HG03139 (cell line): ENCODE results near the gene PPM1A.

ENCODE experiments used
- ATAC-seq: cut with Tn5 transposase; IDR thresholded peaks from one replicate; pipeline ENCODE4 v1.9.1; 2021; ENCODE audit not compliant: unreplicated experiment

The PPM1A gene

GRCh38 chr14:60248697-60249318 is at the start of gene PPM1A:
TSS of gene PPM1A (plus strand) at chr14:60249221. CDS start at chr14:60282704, 33,483 bp downstream.
- peak; percentile 66 for ATAC-seq

DNA sequence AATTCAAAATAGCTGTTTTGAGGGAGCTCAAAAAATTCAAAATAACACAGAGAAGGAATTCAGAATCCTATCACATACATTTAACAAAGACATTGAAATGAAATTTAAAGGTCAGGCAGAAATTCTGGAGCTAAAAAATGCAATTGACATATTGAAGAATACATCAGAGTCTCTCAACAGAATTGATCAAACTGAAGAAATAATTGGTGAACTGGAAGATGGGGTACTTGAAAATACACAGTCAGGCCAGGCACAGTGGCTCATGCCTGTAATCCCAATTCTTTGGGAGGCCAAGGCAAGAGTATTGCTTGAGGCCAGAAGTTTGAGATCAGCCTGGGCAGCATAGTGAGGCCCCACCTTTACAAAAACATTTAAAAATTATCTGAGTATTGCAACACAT is 49.7 kb upstream of the PPM1A start:
- no peak for ATAC-seq

GRCh38 chr14:60204104-60204842 is 44.7 kb upstream of the PPM1A start:
- peak; percentile 80 for ATAC-seq

DNA sequence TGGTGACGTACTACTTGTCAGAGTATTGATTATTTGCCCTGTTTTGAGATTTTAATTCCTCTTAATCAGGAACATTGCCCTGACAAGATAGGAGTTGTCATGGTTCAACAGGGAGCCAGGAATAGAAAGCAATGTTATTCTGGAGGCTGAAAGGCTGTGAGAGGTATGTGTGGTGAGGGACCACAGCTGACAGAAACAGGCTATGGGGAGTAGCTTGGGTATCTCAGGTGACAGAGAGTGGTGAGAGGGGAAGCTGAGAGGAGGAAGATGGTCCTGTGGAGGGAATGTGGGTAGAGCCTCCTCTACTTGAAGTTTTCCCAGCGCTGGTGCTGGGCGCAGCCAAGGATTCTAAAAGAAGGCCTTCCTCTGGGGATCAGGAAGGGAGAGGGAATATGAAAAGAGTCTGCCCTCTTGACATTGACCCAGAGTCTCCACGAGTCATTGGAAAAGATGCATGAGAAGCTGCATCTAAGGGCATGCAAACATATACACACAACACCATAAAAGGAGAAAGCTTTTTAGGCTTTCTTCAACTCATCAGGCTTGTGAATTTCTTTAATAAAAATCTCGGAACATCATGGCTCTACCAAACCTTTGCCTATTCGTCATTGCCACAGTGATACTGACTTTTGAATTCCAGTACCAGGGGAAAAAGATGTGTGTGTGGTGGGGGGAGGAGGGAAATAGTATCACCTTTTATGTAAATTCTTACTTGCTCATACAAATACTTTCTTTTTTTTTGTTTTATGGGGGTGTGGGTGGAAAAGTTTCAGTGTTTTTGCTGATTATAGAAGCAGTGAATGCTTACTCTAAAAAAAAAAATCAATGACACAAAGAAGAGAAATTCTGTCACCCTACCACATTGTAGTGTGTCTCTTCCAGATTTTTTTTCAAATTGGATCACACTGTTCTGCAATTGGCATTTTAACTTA is 43.9 kb upstream of the PPM1A start:
- peak; percentile 44 for ATAC-seq

DNA sequence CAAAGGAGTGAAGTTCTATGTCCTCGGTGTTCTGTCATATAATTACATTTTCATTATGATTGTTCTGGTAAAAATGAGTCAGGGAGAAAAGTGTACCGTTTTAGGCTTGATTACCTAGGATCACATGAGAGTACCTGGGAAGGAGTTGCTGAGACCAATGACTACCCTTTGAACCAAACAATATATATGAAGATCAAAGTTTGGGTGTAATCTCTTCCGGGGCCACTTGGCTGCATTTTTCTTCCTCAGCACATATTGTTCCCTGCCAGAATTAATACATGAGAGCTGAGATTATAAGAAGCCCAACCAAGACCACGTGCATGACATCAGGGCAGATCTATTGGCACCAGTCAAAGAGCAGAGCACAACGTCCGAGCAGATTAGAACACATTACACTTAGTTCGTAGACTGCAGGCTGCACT is 42.8 kb upstream of the PPM1A start:
- no peak for ATAC-seq

DNA sequence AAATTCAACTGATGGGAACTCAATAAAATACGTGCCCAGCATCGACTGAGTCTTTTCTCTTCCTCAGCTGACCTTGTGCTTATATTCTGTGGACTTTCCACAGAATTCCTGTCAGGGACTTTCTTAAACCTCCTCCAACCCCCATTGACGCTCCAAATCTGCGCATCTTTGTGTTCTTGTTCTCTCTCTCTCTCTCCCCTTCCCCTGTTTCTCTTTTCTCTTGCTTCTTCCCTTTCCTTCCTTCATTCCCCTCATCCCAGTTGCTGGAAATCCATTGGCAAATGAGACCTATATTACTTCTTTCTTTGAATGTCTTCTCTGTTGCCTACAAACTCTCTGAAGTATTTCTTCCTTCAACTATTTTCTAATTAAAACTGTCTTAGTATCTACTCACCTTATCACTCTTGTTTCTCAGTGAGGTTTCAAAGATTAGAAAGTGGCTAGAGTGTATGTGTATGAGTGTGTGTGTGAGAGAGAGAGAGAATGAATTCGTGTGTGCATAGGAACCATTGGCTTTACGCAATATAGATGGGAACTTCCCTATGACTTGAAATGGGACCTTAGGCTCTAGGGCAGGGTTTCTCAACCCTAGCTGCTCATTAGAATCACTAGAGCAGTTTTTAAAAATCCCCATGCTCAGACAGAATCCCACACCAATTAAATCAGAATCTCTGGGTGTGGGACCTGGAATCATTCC is 42.0 kb upstream of the PPM1A start:
- ATAC-seq = no peak

- no peak for ATAC-seq
Measured at GRCh38 chr14:60210703-60211102, 38.3 kb upstream of the PPM1A start.

DNA sequence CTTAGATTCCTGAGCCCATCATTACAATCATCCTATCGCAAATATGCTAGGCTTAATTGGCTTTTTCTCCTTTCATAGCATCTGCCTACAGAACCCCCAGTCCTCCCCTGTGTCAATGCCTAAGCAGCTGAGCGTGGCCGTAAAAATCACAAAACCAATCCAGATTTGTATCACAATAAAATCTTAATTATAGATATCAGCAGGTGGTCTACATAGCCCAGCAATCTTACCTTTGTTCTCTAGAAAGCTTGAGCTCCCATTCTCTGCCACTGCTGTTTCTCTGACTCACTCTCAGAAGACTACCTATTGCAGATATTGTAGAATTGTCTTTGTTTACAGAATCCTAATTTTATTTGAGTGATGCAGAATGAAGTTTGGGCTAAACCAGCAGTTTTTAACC is 37.9 kb upstream of the PPM1A start:
- ATAC-seq = no peak

GRCh38 chr14:60212503-60213371 is 36.3 kb upstream of the PPM1A start:
- ATAC-seq = peak; percentile 87

GRCh38 chr14:60214003-60214402 is 35.0 kb upstream of the PPM1A start:
- ATAC-seq = no peak

- ATAC-seq = no peak
Measured at GRCh38 chr14:60214415-60215126, 34.5 kb upstream of the PPM1A start.

DNA sequence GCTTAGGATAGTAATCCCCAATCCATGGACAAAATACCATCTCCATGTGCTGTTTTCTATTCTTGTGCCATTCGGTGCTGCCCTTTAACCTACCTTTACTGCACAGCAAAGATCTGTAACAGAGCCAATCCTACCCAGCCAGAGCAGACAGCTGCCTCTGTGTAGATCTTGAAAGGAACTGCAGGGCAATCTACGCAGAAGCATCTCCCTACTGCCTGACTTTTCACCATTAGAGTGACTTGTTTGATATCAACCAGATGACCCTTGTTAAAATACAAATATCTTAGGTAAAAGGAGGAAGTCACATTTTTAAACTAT is 33.9 kb upstream of the PPM1A start:
- ATAC-seq = no peak

GRCh38 chr14:60215520-60216420 is 33.3 kb upstream of the PPM1A start:
- ATAC-seq = no peak

DNA sequence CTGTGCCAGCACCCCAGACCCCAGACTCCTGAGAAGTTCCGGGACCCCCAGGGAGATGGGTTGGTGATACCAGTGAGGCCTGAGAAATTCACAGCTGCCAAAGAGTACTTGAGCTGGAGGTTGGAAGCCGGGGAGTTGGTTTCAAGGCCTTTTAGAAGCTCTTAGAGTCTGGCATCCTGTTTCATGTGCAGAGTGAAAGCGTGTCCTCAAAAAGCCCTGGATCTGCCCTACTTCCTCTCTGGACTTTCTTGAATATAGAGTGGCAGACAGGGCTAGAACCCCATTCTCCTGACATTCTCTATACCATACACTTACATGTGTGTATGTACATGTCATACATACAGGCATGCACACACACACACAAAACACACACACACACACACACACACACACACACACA is 31.3 kb upstream of the PPM1A start:
- ATAC-seq = no peak

DNA sequence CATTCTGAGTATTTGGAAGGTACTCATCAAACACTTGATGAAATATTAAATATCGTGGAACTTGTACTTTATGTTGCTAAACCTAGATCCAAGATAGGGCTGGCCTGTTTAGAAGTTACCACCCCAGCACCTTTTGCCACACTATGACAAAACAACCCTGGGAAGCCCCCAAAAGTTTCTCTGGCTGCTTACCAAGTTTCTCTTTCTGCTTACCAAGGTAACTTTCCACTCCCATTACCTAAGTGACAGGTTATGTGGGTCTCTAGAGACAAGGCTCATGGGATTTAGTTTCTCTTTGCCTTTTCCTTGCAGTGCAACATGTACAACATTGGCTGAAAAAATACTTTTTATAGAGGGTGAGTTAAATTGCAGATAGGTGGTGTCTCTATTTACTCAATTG is 28.9 kb upstream of the PPM1A start:
- no peak for ATAC-seq

GRCh38 chr14:60220917-60221316 is 28.1 kb upstream of the PPM1A start:
- no peak for ATAC-seq

GRCh38 chr14:60221457-60221856 is 27.6 kb upstream of the PPM1A start:
- ATAC-seq = no peak

DNA sequence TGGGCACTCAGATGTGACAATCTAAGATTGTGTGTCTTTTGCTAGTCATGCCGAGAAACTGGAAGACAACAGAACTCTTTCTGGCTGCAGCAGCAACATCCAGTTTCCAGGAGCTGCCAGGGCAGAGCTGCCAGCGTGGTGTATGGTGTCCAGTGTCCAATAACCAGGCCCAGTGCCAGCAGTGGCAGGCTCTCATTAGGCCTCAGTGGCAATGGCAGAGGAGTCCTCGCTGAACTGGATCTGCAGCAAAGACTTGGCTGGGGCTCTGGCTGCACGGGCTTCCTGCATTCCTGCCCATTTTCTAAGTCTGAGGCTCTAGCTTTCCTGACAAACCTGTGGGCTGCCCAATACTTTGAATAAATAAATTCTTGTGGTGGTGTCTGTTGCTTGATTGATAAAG is 26.2 kb upstream of the PPM1A start:
- ATAC-seq = no peak

DNA sequence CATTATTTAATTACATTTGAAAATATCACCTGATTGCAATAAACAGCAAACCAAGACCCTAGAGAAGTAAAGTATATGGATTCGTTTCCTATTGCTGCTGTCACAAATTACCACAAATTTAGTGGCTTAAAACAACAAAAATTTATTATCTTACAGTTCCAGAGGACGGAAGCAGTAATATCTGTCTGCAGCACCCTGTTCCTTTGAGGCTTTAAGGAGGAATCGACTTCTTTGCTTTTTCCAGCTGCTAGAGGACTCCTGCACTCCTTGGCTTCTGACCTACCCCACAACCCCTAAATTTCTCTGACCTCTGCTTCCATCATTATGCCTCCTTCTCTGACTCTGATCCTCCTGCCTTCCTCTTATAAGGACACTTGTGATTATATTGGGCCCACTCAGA is 23.8 kb upstream of the PPM1A start:
- no peak for ATAC-seq
